ENCODE data around the gene C1S. TPM values are rescaled to one million over a fixed set of nuclear protein-coding genes. Genes with fewer than 3 reads are reported as not detected.
"Not testable (repeated sequence)": the region's sequence is repeated elsewhere in the genome, so short reads cannot be mapped to it uniquely, and the experiment has no call there.

The C1S gene
- total RNA-seq, 1 donor from 2014 or later: 87.7 TPM

- no peak for DNase-seq
Measured at GRCh38 chr12:7103837-7104584, 43.5 kb downstream of the C1S start.

- DNase-seq: no peak
Measured at GRCh38 chr12:7106082-7106481, 45.6 kb downstream of the C1S start.

DNA sequence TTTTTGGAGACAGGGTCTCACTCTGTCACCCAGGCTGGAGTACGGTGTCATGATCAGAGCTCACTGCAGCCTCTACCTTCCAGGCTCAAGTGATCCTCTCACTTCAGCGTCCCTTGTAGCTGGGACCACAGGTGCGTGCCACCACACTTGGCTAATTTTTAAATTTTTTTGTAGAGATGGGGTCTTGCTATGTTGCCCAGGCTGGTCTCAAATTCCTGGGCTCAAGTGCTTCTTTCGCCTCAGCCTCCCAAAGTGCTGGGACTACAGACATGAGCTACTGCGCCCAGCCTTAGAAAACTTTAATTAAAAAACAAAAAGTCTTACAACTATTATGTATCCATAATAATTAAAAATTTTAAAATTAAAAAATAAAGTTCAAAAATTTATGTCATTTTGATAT lies 46.7 kb downstream of the C1S start:
- not testable (repeated sequence) for DNase-seq

- DNase-seq: no peak
Measured at GRCh38 chr12:7107636-7108002, 47.1 kb downstream of the C1S start.

GRCh38 chr12:7108003-7108795 lies 47.7 kb downstream of the C1S start:
- DNase-seq: peak; percentile 78

DNA sequence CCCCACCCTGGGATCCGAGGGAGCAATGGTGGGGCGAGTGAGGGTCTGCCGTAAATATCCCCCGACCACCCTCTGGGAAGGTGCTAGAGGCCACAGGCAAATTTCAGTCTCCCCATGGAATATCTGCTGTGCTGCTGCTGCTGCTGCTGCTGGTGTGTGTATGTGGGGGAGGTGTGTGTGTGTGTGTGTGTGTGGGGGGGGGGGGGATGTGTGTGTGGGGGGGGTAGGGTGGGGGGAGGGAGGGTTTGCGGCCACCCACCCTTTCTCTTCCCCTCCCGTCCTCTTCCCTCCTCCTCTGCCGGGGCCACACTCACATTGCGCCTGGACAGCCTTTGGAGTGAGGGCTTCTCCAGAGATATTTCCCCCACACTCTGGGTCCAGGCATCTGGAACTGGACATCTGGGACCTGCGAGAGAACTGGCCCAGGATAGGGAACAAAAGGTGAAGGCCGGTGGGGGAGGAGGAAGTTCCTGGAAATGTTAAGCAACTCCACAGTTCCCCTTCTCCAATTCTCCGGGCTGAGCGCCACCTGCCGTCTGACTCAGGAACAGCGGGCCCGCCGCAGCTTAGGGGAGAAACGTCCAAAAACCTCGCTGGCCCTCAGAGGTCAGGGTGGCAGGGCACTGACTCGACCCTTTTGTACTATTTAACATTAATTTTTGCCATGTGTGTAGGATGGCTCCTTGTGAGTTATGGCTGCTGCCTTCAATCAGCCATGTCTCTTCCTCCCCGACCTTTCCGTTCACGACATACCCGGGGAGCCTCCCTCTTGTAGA lies 48.5 kb downstream of the C1S start, which contains the start of gene C1RL:
Gene C1RL (minus strand): TSS at position 419 of the 776 bp plus-strand sequence. CDS start 34 bp downstream, at position 385.
- DNase-seq: peak; percentile 94

DNA sequence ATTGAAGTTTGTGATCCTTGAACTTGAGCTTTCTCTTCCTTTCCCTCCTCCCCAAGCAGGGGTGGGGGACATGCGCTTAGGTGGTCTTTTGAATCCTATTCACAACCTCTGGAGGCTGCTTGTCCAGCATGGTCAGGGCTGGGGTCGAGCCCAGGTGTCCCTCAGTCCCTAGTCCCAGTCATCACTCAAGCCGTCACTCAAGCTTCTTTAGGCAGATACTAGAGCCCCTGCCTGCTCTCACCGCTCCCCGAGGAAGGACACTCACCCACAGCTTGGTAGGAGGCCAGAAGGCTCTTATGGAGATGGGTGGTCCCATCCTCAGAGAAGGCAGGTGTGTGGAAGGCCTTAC lies 49.0 kb downstream of the C1S start:
- no peak for DNase-seq

DNA sequence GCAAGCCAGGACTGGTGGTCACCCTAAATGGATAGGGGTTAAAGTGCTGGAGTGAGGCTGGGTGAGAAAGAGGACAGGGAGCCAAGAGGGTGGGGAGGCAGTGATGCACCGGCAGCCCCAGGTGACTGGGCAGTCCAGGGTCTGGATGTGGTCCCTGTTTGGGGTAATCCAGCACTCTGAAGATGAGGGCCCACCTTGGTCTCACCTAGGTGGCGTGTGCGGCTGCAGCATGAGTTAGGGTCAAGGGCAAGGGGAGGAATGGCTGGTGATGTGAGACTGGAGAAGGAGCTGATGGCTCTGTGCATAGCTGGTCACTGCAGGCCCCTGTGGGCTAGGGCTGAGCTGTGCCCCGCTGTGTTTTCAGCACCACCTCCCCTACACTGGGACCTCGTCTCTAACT lies 50.1 kb downstream of the C1S start:
- DNase-seq: no peak

GRCh38 chr12:7112041-7112440 lies 51.5 kb downstream of the C1S start:
- peak; percentile 48 for DNase-seq

DNA sequence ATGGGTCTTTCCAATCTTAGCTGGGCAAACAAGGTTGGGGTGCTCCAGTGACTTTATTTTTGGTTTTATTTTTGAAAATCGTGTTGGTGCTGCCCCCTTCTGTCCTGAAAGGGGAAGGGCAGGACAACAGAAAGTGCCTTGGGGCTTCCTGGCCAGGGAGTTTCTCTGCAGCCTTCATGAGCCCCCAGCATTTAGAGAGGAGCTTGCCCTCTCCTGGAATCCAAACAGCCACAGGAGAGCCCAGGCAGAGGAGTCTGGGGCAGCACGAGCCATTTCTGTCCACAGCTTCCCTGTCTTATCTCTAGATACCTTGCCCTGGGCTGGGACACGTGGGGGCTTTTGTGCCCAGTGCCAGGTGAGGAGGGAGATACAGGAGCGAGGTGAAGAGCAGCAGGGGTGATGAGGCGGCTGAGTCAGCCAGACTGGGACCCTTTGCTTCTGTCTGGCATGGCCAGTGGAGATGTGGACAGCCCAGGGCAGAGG lies 52.9 kb downstream of the C1S start:
- DNase-seq: peak; percentile 64

- DNase-seq: no peak
Measured at GRCh38 chr12:7114008-7114407, 53.5 kb downstream of the C1S start.

DNA sequence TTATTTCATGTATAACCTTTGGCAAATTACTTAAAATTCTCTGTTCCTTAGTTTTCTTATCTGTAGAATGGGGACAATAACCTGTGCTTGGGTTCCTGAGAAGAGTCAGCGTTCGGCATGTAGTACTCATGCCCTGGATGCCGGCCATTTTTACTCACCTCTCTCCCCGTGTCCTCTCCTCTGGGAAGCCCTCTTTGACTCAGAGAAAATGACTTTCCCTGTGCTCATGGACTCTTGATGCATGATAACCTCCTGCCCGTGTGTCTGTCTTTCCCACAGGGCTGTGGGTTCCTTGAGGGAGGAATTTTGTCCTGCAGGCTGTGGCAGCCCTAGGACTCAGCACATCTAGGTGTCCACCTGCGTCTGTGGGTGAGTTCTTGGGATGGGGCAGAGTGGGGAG lies 54.3 kb downstream of the C1S start:
- no peak for DNase-seq

DNA sequence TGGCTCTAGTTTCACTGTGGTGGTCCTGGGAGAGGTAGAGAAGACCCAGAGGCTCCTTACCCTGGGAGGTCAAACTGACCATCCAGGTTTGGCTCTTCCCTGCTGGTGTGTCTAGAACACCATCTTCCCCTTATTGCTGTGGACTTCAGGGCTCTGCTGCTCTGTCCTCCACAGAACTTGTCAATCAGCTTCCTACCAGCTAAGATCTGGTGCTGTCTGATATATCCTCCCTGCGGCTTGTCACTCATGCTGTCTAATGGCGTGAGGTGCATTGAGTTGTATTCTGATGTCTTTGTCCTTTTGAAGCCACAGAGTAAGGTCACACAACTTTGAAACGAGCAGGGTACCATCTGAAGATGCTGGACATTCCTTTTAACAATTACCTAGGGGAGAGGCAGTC lies 55.7 kb downstream of the C1S start:
- no peak for DNase-seq

DNA sequence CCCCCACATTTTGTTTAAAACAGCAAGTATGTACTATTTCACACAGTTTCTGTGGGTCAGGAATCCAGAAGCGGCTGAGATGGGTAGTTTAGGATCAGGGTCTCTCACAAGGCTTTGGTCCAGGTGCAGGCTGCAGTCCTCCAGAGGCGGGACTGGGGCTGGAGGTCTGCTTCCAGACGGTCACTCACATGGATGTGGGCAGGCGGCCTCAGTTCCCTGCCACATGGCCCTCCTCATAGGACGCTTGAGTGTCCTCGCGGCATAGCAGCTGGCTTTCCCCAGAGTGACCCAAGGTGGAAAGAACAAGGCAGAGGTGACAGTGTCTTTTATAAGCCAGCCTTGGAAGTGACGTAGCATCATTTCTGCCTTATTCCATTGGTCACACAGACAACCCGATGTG lies 56.4 kb downstream of the C1S start:
- DNase-seq: no peak

DNA sequence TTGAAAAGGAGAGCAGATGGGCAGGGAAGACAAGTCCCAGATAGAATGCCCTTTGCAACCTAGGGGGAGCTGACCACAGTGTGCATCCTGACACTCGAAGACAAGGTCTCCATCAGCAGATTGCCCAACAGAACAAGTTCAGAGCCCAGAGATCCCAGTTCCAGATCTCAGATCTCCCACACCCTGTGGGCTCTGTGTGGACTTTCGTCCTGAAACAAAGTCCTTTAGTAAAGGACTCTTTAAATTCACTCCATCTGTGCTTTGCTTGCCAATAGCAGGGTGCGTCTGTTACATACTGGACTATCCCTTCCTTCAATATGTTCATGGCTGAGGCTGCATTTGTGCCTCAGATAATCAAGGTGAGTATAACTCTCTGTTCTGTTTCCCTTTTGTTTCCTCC lies 57.2 kb downstream of the C1S start:
- no peak for DNase-seq

GRCh38 chr12:7118881-7119280 lies 58.4 kb downstream of the C1S start:
- DNase-seq: no peak

- DNase-seq: no peak
Measured at GRCh38 chr12:7120166-7120565, 59.6 kb downstream of the C1S start.

Small RNAs within 50 kb of the gene (small RNA-seq; reads per million reads assigned to genes)
- gene AC006512.1 (ENCODE audit: low replicate concordance) (not detected), gene RNU6-485P (ENCODE audit: low replicate concordance) (not detected)

Other genes starting within 250 kb of the C1S start
- gene GPR162, start 238.9 kb upstream of the C1S start, total RNA-seq: 13.1 TPM
- 45.5 TPM for gene P3H3, start 232.3 kb upstream of the C1S start, total RNA-seq
- 5.8 TPM for gene GNB3, start 219.8 kb upstream of the C1S start, total RNA-seq
- 5.9 TPM for gene CDCA3, start 209.4 kb upstream of the C1S start, total RNA-seq
- 67.0 TPM for gene USP5, start 208.6 kb upstream of the C1S start, total RNA-seq
- gene TPI1, start 193.2 kb upstream of the C1S start, total RNA-seq: 1,153 TPM
- 3.8 TPM for gene SPSB2, start 187.4 kb upstream of the C1S start, total RNA-seq
- gene LRRC23, start 155.9 kb upstream of the C1S start, total RNA-seq: 5.9 TPM
- gene ENO2, start 146.1 kb upstream of the C1S start, total RNA-seq: 5.5 TPM
- gene ATN1, start 132.8 kb upstream of the C1S start, total RNA-seq: 34.3 TPM
- gene RNU7-1, start 116.9 kb upstream of the C1S start, total RNA-seq: not detected
- gene C12orf57, start 116.7 kb upstream of the C1S start, total RNA-seq: 135 TPM
- gene PTPN6, start 109.4 kb upstream of the C1S start, total RNA-seq: 11.4 TPM
- 238 TPM for gene PHB2, start 90.1 kb upstream of the C1S start, total RNA-seq
- 31.3 TPM for gene EMG1, start 89.8 kb upstream of the C1S start, total RNA-seq
- gene LPCAT3, start 42.2 kb upstream of the C1S start, total RNA-seq: 13.1 TPM
- gene C1R, start 31.7 kb downstream of the C1S start, total RNA-seq: 100 TPM
- gene C1RL, start 48.5 kb downstream of the C1S start, total RNA-seq: 23.1 TPM
- gene RBP5, start 68.2 kb downstream of the C1S start, total RNA-seq: 1.8 TPM
- 32.2 TPM for gene CLSTN3, start 69.7 kb downstream of the C1S start, total RNA-seq
- gene PEX5, start 129.0 kb downstream of the C1S start, total RNA-seq: 66.1 TPM
- gene ACSM4, start 243.4 kb downstream of the C1S start, total RNA-seq: not detected

All from tongue (tissue), 3 donors.